Liver (tissue), 9 donors: ENCODE results near the gene CPT1A. TPM values are rescaled to one million over a fixed set of nuclear protein-coding genes. Genes with fewer than 3 reads are reported as not detected.

Experiments used
- DNase-seq: peaks from one replicate; pipeline ENCODE4 v3.0.0-alpha.2; 2017; ENCODE audit warnings: low spot score
- H3K27ac ChIP-seq, 2 donors: one replicate each; pipeline ENCODE4 v1.7.0; 2013; ENCODE audit warnings: inconsistent platforms in 2 of 2, low read length in 2 of 2, control low read depth in 1 of 2, low read depth in 1 of 2, mild to moderate bottlenecking in 1 of 2
- H3K27me3 ChIP-seq, 4 donors: one replicate each; pipeline versions ENCODE4 v1.6.1 to v1.7.0; 2013; ENCODE audit warnings: low read length in 3 of 4, inconsistent platforms in 1 of 4, mild to moderate bottlenecking in 1 of 4, moderate library complexity in 1 of 4; ENCODE audit not compliant: control insufficient read depth in 4 of 4, insufficient read depth in 4 of 4
- H3K36me3 ChIP-seq, 4 donors: one replicate each; pipeline versions ENCODE4 v1.6.1 to v1.7.0; 2013; ENCODE audit warnings: low read length in 3 of 4, mild to moderate bottlenecking in 3 of 4, low read depth in 1 of 4, moderate library complexity in 1 of 4; ENCODE audit not compliant: control insufficient read depth in 4 of 4, insufficient read depth in 3 of 4
- H3K4me1 ChIP-seq, 4 donors: one replicate each; pipeline versions ENCODE4 v1.6.1 to v1.7.0; 2013; ENCODE audit warnings: low read length in 3 of 4, mild to moderate bottlenecking in 3 of 4, moderate library complexity in 1 of 4; ENCODE audit not compliant: control insufficient read depth in 4 of 4, insufficient read depth in 4 of 4
- H3K4me3 ChIP-seq, 3 donors: one replicate each; pipeline versions ENCODE4 v1.6.1 to v1.7.0; 2013; ENCODE audit warnings: low read length in 3 of 3, control low read depth in 1 of 3, low read depth in 1 of 3, mild to moderate bottlenecking in 1 of 3
- H3K9ac ChIP-seq, 2 donors: one replicate each; pipeline ENCODE4 v1.7.0; 2013; ENCODE audit warnings: low read length in 2 of 2, mild to moderate bottlenecking in 2 of 2, moderate library complexity in 2 of 2, control low read depth in 1 of 2, low read depth in 1 of 2
- H3K9me3 ChIP-seq, 4 donors: one replicate each; pipeline versions ENCODE4 v1.6.1 to v1.7.0; 2013; ENCODE audit warnings: low read length in 3 of 4; ENCODE audit not compliant: control insufficient read depth in 4 of 4
- ATF3 ChIP-seq: IDR thresholded peaks from 2 replicates; pipeline ENCODE4 v1.6.1; 2016; ENCODE audit warnings: antibody characterized with exemption
- CTCF ChIP-seq: fragments of 150-350 bp; IDR thresholded peaks from 2 replicates; pipeline ENCODE4 v1.5.1; 2017; ENCODE audit warnings: improper control_type of control experiment, low read depth, low read length; ENCODE audit not compliant: missing input control
- EGR1 ChIP-seq, 2 donors: IDR thresholded peaks; 2 replicates each; pipeline ENCODE4 v1.6.1; 2016 to 2018; ENCODE audit warnings: antibody characterized with exemption in 2 of 2, low read depth in 2 of 2
- FOXA1 ChIP-seq: IDR thresholded peaks from 2 replicates; pipeline ENCODE4 v1.6.1; 2016; ENCODE audit warnings: antibody characterized with exemption
- FOXA2 ChIP-seq: IDR thresholded peaks from 2 replicates; pipeline ENCODE4 v1.6.1; 2016; ENCODE audit warnings: antibody characterized with exemption
- GABPA ChIP-seq, 2 donors: IDR thresholded peaks in 1 of 2; conservative IDR thresholded peaks in 1 of 2; 2 replicates each; pipeline ENCODE4 v1.6.1; 2016; ENCODE audit warnings: antibody characterized with exemption in 2 of 2, mild to moderate bottlenecking in 1 of 2, moderate library complexity in 1 of 2
- HNF4A ChIP-seq, 2 donors: conservative IDR thresholded peaks; 2 replicates each; pipeline ENCODE4 v1.6.1; 2016; ENCODE audit warnings: antibody characterized with exemption in 2 of 2, mild to moderate bottlenecking in 2 of 2
- HNF4G ChIP-seq: IDR thresholded peaks from 2 replicates; pipeline ENCODE4 v1.6.1; 2016; ENCODE audit warnings: antibody characterized with exemption
- JUND ChIP-seq, 2 donors: IDR thresholded peaks; 2 replicates each; pipeline ENCODE4 v1.6.1; 2016; ENCODE audit warnings: antibody characterized with exemption in 2 of 2
- MAX ChIP-seq: IDR thresholded peaks from 2 replicates; pipeline ENCODE4 v1.6.1; 2016; ENCODE audit warnings: antibody characterized with exemption
- NR2F2 ChIP-seq: IDR thresholded peaks from 2 replicates; pipeline ENCODE4 v1.6.1; 2016; ENCODE audit warnings: antibody characterized with exemption
- RAD21 ChIP-seq, 2 donors: IDR thresholded peaks; 2 replicates each; pipeline ENCODE4 v1.6.1; 2016; ENCODE audit warnings: antibody characterized with exemption in 2 of 2, mild to moderate bottlenecking in 2 of 2
- REST ChIP-seq: IDR thresholded peaks from 2 replicates; pipeline ENCODE4 v1.6.1; 2016; ENCODE audit warnings: antibody characterized with exemption, mild to moderate bottlenecking
- RXRA ChIP-seq, 2 donors: IDR thresholded peaks; 2 replicates each; pipeline ENCODE4 v1.6.1; 2017 to 2018; ENCODE audit warnings: antibody characterized with exemption in 2 of 2, mild to moderate bottlenecking in 1 of 2
- SP1 ChIP-seq: IDR thresholded peaks from 2 replicates; pipeline ENCODE4 v1.6.1; 2018; ENCODE audit warnings: antibody characterized with exemption, mild to moderate bottlenecking
- TAF1 ChIP-seq: conservative IDR thresholded peaks from 2 replicates; pipeline ENCODE4 v1.6.1; 2016; ENCODE audit warnings: antibody characterized with exemption, mild to moderate bottlenecking
- YY1 ChIP-seq: IDR thresholded peaks from 2 replicates; pipeline ENCODE4 v1.6.1; 2016; ENCODE audit warnings: antibody characterized with exemption, mild to moderate bottlenecking
- ZBTB33 ChIP-seq: IDR thresholded peaks from 2 replicates; pipeline ENCODE4 v1.6.1; 2016; ENCODE audit warnings: antibody characterized with exemption
- WGBS: extraction: QIAGEN DNeasy Blood & Tissue Kit; methylation state at CpG from one replicate; pipeline ENCODE4 v1.1.7; 2013; 5-methylcytosine and 5-hydroxymethylcytosine counted together
- polyA plus RNA-seq, 2 donors: library from polyadenylated mRNA; stranded (reverse) in 1 of 2; unstranded in 1 of 2; fragments of 200-250 nt in 1 of 2; fragments of >200 nt in 1 of 2; fragmentation: Nextera tagmentation in 1 of 2; extraction: Ambion mirVana in 1 of 2; gene quantifications; one replicate each; pipeline versions ENCODE4 v1.2.1 to v1.2.3, GENCODE V29; 2013 to 2015
- total RNA-seq, 2 donors: library from RNA; depleted of rRNA; stranded (reverse); fragments of >200 nt; gene quantifications; one replicate each; pipeline ENCODE4 v1.2.3, GENCODE V29; 2014
- donor health status: healthy.
- donor health status: healthy.
- donor health status: healthy.
- donor health status: healthy.
- donor health status: healthy.

The CPT1A gene
- total and polyA plus RNA-seq, 4 donors = 17.2 to 232 (median 61.0) TPM

- TF ChIP-seq ZBTB33 (no peak), CTCF (no peak), HNF4G (no peak), FOXA1 (no peak)
These were observed 49.2 kb downstream of the CPT1A start (continued) for GRCh38 chr11:68792400-68792966.

GRCh38 chr11:68784653-68785052, 57.1 kb downstream of the CPT1A start:
- WGBS = 97% methylated on average over 16 of the region's 16 CpGs
- H3K36me3 ChIP-seq = peaks cover 24 to 62% (median 56%) of the 10 kb centered on the region in 4 donors
- no peaks in the 10 kb centered on the region for H3K27me3 ChIP-seq
- no peaks in the 10 kb centered on the region for H3K4me1 ChIP-seq
- no peak overlapping the region for H3K4me3 ChIP-seq
- TF ChIP-seq SP1 = no peak
- no peak for TF ChIP-seq MAX
- no peak for TF ChIP-seq GABPA (IDR thresholded peaks at IDR 0.05 in 1 of 2, conservative IDR thresholded peaks at IDR 0.05 in 1 of 2)
- TF ChIP-seq HNF4G = no peak
- no peak for TF ChIP-seq RAD21 (IDR thresholded peaks at IDR 0.05)
- no peak for TF ChIP-seq ATF3
- TF ChIP-seq EGR1 (IDR thresholded peaks at IDR 0.05; ENCODE audit: low read depth in 2 of 2) = no peak
- TF ChIP-seq TAF1 = no peak
- no peak for TF ChIP-seq HNF4A (conservative IDR thresholded peaks at IDR 0.05)
- TF ChIP-seq NR2F2 = no peak
- TF ChIP-seq ZBTB33 = no peak
- no peak for TF ChIP-seq REST
- no peak for TF ChIP-seq CTCF
- no peak for TF ChIP-seq FOXA2
- no peak for TF ChIP-seq RXRA (IDR thresholded peaks at IDR 0.05)
- TF ChIP-seq YY1 = no peak
- no peak for TF ChIP-seq JUND (IDR thresholded peaks at IDR 0.05)
- H3K9ac ChIP-seq = no peak overlapping the region
- H3K27ac ChIP-seq = no peak overlapping the region
- DNase-seq = no peak
- H3K9me3 ChIP-seq = no peaks in the 10 kb centered on the region
